ENCODE measurements around the gene SPTBN5.

The SPTBN5 gene

GRCh38 chr15:41819455-41820050, 74.3 kb downstream of the SPTBN5 start:
- Histone ChIP-seq H3K79me2 (ENCODE audit: control insufficient read depth, insufficient read depth, low read length, poor library complexity) (no peaks in the 10 kb centered on the region), H4K8ac (ENCODE audit: low read depth, low read length) (no peak overlapping the region), H3K79me1 (ENCODE audit: low read length) (no peaks in the 10 kb centered on the region), H3K14ac (ENCODE audit: low read length) (no peak overlapping the region), H3K36me3 (ENCODE audit: control insufficient read depth in 1 of 2, insufficient read depth in 2 of 2, low read length in 2 of 2) (peaks cover 85 to 87% of the 10 kb centered on the region in 2 experiments), H2AK5ac (ENCODE audit: low read length) (no peak overlapping the region), H3K18ac (ENCODE audit: low read length) (no peak overlapping the region), H3K9ac (ENCODE audit: low read length) (no peak overlapping the region), H4K91ac (ENCODE audit: low read depth, low read length) (no peak overlapping the region), H3K4me3 (ENCODE audit: low read depth, low read length) (no peak overlapping the region), H3K4me2 (ENCODE audit: low read length) (no peak overlapping the region), H4K12ac (ENCODE audit: low read depth, low read length) (no peak overlapping the region), H2BK12ac (ENCODE audit: low read length) (no peak overlapping the region), H2AFZ (ENCODE audit: insufficient read depth, low read length, poor library complexity) (no peak overlapping the region), H3K4me1 (ENCODE audit: control insufficient read depth in 1 of 2, insufficient read depth in 2 of 2, low read length in 2 of 2) (no peaks in the 10 kb centered on the region), H2BK5ac (ENCODE audit: low read depth, low read length, poor library complexity) (no peak overlapping the region), H2BK120ac (ENCODE audit: insufficient read depth, low read length, poor library complexity) (no peak overlapping the region), H3K9me3 (ENCODE audit: insufficient read depth, low read depth, low read length) (no peaks in the 10 kb centered on the region), H3K23ac (ENCODE audit: low read length) (no peak overlapping the region), H3K27ac (ENCODE audit: low read depth, low read length) (no peak overlapping the region), H3K4ac (ENCODE audit: low read depth, low read length) (no peak overlapping the region), H3K27me3 (ENCODE audit: insufficient read depth, low read length) (no peaks in the 10 kb centered on the region)
- no peak for DNase-seq
- no CpG with 5 or more reads among the region's 9 CpGs for WGBS (ENCODE audit: extremely low coverage, insufficient coverage, insufficient read length)

DNA sequence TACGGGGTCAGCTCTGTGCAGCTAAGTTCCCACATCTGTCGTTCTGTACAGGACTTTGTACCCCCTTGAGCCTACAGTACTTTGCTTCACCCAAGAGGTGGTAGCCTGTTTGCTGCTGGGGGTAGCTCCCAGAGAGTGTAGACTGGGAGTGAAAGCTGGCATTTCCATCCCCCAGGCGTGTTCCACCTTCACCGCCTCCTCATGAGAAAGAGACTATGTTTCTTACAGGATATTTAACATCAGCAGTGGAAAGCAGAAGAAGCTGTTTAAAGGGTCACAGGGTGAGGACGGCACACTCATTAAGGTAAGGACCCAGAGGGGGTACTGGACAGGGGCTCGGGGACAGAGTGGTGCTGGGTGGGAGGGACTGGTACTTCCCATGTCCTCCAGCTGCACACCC, 76.1 kb downstream of the SPTBN5 start:
- no peak overlapping the region for H3K23ac ChIP-seq (ENCODE audit: low read length)
- DNase-seq = no peak
- H2AK5ac ChIP-seq (ENCODE audit: low read length) = no peak overlapping the region
- H3K9me3 ChIP-seq (ENCODE audit: insufficient read depth, low read depth, low read length) = no peaks in the 10 kb centered on the region
- WGBS (ENCODE audit: extremely low coverage, insufficient coverage, insufficient read length) = no CpG with 5 or more reads among the region's 6 CpGs
- no peaks in the 10 kb centered on the region for H3K79me2 ChIP-seq (ENCODE audit: control insufficient read depth, insufficient read depth, low read length, poor library complexity)
- H3K4ac ChIP-seq (ENCODE audit: low read depth, low read length) = no peak overlapping the region
- no peak overlapping the region for H2AFZ ChIP-seq (ENCODE audit: insufficient read depth, low read length, poor library complexity)
- no peak overlapping the region for H2BK5ac ChIP-seq (ENCODE audit: low read depth, low read length, poor library complexity)
- H3K14ac ChIP-seq (ENCODE audit: low read length) = no peak overlapping the region
- H3K18ac ChIP-seq (ENCODE audit: low read length) = no peak overlapping the region
- no peak overlapping the region for H3K27ac ChIP-seq (ENCODE audit: low read depth, low read length)
- no peak overlapping the region for H3K4me3 ChIP-seq (ENCODE audit: low read depth, low read length)
- H3K9ac ChIP-seq (ENCODE audit: low read length) = no peak overlapping the region
- H4K8ac ChIP-seq (ENCODE audit: low read depth, low read length) = no peak overlapping the region
- no peak overlapping the region for H4K12ac ChIP-seq (ENCODE audit: low read depth, low read length)
- H3K36me3 ChIP-seq (ENCODE audit: control insufficient read depth in 1 of 2, insufficient read depth in 2 of 2, low read length in 2 of 2) = peaks cover 81% of the 10 kb centered on the region in 2 experiments
- no peaks in the 10 kb centered on the region for H3K27me3 ChIP-seq (ENCODE audit: insufficient read depth, low read length)
- H3K4me2 ChIP-seq (ENCODE audit: low read length) = no peak overlapping the region
- H4K91ac ChIP-seq (ENCODE audit: low read depth, low read length) = no peak overlapping the region
- no peak overlapping the region for H2BK12ac ChIP-seq (ENCODE audit: low read length)
- H3K79me1 ChIP-seq (ENCODE audit: low read length) = no peaks in the 10 kb centered on the region
- H3K4me1 ChIP-seq (ENCODE audit: control insufficient read depth in 1 of 2, insufficient read depth in 2 of 2, low read length in 2 of 2) = no peaks in the 10 kb centered on the region
- H2BK120ac ChIP-seq (ENCODE audit: insufficient read depth, low read length, poor library complexity) = no peak overlapping the region

DNA sequence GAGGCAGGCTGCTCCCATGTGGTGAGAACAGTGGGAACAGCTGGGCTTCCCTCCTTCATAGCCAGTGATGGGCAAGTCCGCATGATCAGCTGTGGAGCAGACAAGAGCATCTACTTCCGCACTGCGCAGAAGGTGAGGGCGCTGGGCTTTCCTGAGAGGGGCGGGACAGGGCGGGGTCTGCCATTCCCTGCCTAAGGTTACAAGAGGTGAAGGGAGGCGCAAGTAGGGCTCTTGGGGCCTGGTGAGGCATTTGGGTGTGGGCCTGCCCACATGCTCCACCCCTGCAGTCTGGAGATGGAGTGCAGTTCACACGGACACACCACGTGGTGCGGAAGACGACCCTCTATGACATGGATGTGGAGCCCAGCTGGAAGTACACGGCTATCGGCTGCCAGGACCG, 76.5 kb downstream of the SPTBN5 start:
- no peak overlapping the region for H4K12ac ChIP-seq (ENCODE audit: low read depth, low read length)
- no peak for DNase-seq
- no CpG with 5 or more reads among the region's 14 CpGs for WGBS (ENCODE audit: extremely low coverage, insufficient coverage, insufficient read length)

GRCh38 chr15:41816788-41817187, 77.1 kb downstream of the SPTBN5 start:
- H2AFZ ChIP-seq (ENCODE audit: insufficient read depth, low read length, poor library complexity) = no peak overlapping the region
- H3K27ac ChIP-seq (ENCODE audit: low read depth, low read length) = no peak overlapping the region
- no peak overlapping the region for H2BK12ac ChIP-seq (ENCODE audit: low read length)
- H4K8ac ChIP-seq (ENCODE audit: low read depth, low read length) = no peak overlapping the region
- no peak overlapping the region for H3K18ac ChIP-seq (ENCODE audit: low read length)
- H2AK5ac ChIP-seq (ENCODE audit: low read length) = no peak overlapping the region
- H3K14ac ChIP-seq (ENCODE audit: low read length) = no peak overlapping the region
- H3K79me2 ChIP-seq (ENCODE audit: control insufficient read depth, insufficient read depth, low read length, poor library complexity) = no peaks in the 10 kb centered on the region
- no peaks in the 10 kb centered on the region for H3K79me1 ChIP-seq (ENCODE audit: low read length)
- no peak overlapping the region for H3K4ac ChIP-seq (ENCODE audit: low read depth, low read length)
- no peak overlapping the region for H2BK5ac ChIP-seq (ENCODE audit: low read depth, low read length, poor library complexity)
- H3K4me1 ChIP-seq (ENCODE audit: control insufficient read depth in 1 of 2, insufficient read depth in 2 of 2, low read length in 2 of 2) = no peaks in the 10 kb centered on the region
- no peaks in the 10 kb centered on the region for H3K27me3 ChIP-seq (ENCODE audit: insufficient read depth, low read length)
- no peak overlapping the region for H4K12ac ChIP-seq (ENCODE audit: low read depth, low read length)
- H3K36me3 ChIP-seq (ENCODE audit: control insufficient read depth in 1 of 2, insufficient read depth in 2 of 2, low read length in 2 of 2) = peaks cover 78 to 80% of the 10 kb centered on the region in 2 experiments
- no peak overlapping the region for H3K4me2 ChIP-seq (ENCODE audit: low read length)
- WGBS (ENCODE audit: extremely low coverage, insufficient coverage, insufficient read length) = no CpG with 5 or more reads among the region's 9 CpGs
- no peak overlapping the region for H3K4me3 ChIP-seq (ENCODE audit: low read depth, low read length)
- H4K91ac ChIP-seq (ENCODE audit: low read depth, low read length) = no peak overlapping the region
- H3K23ac ChIP-seq (ENCODE audit: low read length) = no peak overlapping the region
- H2BK120ac ChIP-seq (ENCODE audit: insufficient read depth, low read length, poor library complexity) = no peak overlapping the region
- DNase-seq = no peak
- H3K9ac ChIP-seq (ENCODE audit: low read length) = no peak overlapping the region
- no peaks in the 10 kb centered on the region for H3K9me3 ChIP-seq (ENCODE audit: insufficient read depth, low read depth, low read length)

More for the DNA sequence above, 76.5 kb downstream of the SPTBN5 start:
- Histone ChIP-seq H3K4me2 (ENCODE audit: low read length) (no peak overlapping the region), H3K4me1 (ENCODE audit: control insufficient read depth in 1 of 2, insufficient read depth in 2 of 2, low read length in 2 of 2) (no peaks in the 10 kb centered on the region), H4K91ac (ENCODE audit: low read depth, low read length) (no peak overlapping the region), H3K79me2 (ENCODE audit: control insufficient read depth, insufficient read depth, low read length, poor library complexity) (no peaks in the 10 kb centered on the region), H2AK5ac (ENCODE audit: low read length) (no peak overlapping the region), H3K23ac (ENCODE audit: low read length) (no peak overlapping the region), H3K4ac (ENCODE audit: low read depth, low read length) (no peak overlapping the region), H2AFZ (ENCODE audit: insufficient read depth, low read length, poor library complexity) (no peak overlapping the region), H3K4me3 (ENCODE audit: low read depth, low read length) (no peak overlapping the region), H2BK5ac (ENCODE audit: low read depth, low read length, poor library complexity) (no peak overlapping the region), H3K27me3 (ENCODE audit: insufficient read depth, low read length) (no peaks in the 10 kb centered on the region), H3K27ac (ENCODE audit: low read depth, low read length) (no peak overlapping the region), H3K79me1 (ENCODE audit: low read length) (no peaks in the 10 kb centered on the region), H3K14ac (ENCODE audit: low read length) (no peak overlapping the region), H3K9me3 (ENCODE audit: insufficient read depth, low read depth, low read length) (no peaks in the 10 kb centered on the region), H3K36me3 (ENCODE audit: control insufficient read depth in 1 of 2, insufficient read depth in 2 of 2, low read length in 2 of 2) (peaks cover 81% of the 10 kb centered on the region in 2 experiments), H3K18ac (ENCODE audit: low read length) (no peak overlapping the region), H2BK120ac (ENCODE audit: insufficient read depth, low read length, poor library complexity) (no peak overlapping the region), H4K8ac (ENCODE audit: low read depth, low read length) (no peak overlapping the region), H3K9ac (ENCODE audit: low read length) (no peak overlapping the region), H2BK12ac (ENCODE audit: low read length) (no peak overlapping the region)

Measured in trophoblast cell (in vitro differentiated cells and primary cell).